GM13977 (cell line): ENCODE measurements around the gene GTF3A.

Experiments
- DNase-seq: peaks from one replicate; pipeline ENCODE4 v3.0.0; 2012; ENCODE audit warnings: low spot score
- CTCF ChIP-seq: IDR thresholded peaks from 2 replicates; pipeline ENCODE4 v1.5.1; 2012; ENCODE audit warnings: mild to moderate bottlenecking, control low read depth; ENCODE audit not compliant: insufficient read depth; ENCODE audit errors: extremely low read depth, missing control alignments
- in situ Hi-C: fragments of 300-500 bp; cut with MboI; formaldehyde crosslinking; loops from one replicate; pipeline ENCODE4 v1.12.0; 2022; ENCODE audit warnings: low sequenced_read_pairs, low pct_unique_long_range_greater_than_20kb, mixed read lengths, inconsistent platforms; ENCODE audit not compliant: unreplicated experiment

Gene GTF3A

DNA sequence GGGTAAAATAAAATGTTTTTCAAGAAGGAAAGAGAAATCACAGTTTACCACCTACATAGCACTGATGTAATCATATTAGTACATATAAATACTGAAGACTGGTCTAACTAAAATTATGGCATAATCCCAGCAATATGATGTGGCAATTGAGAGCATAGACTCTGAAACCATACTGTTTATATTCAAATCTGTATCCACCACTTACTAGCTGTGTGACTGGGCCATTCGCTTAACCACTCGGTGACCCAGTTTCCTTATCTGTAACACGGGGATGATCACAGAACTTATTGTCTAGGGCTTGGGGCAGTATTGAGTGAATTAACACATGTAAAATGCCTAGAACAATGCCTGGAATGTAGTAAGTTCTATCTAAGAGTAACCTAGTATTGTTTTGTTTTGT, 13.1 kb upstream of the GTF3A start:
- no peak for DNase-seq
- in situ Hi-C loops: no loop called here
- TF ChIP-seq CTCF: no peak

DNA sequence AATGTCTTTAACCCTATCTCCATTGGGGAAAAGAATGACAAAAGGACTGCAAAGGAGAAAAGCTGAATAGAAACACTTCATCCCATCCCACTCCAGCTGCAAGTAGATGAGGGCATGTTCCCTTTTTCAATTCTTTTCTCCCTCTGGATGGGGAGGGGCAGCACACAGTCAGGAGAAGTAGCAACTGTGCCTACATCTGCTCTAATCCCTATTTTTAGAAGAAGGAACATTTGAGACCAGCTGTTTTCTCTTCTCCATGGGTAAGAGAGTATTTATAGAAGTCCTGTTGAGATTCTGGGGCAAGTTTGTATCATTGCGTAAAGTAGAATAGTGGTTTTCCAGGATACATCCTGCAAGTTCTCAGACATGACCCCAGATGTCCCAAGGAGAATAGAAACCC, 9.3 kb upstream of the GTF3A start:
- TF ChIP-seq CTCF: no peak
- in situ Hi-C loops: no loop called here
- no peak for DNase-seq

DNA sequence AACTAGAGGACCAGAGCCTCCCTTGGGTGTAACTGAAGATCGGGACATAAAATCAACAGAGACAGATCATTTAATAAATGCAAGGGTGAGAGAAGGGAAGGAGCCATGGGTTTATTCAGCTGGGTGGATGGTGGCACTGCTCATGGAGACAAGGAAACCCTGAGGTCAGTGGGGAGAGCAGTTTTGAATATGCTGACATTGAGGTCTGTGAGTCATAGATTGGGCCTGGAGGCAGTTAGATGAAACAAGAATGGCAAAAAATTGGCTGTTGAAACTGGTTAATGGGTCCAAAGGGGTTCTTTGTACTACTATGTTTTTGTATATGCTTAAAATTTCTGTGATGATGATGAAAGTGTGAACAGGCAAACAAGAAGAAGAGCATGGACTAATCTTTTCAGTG, 5.1 kb upstream of the GTF3A start:
- TF ChIP-seq CTCF: no peak
- in situ Hi-C loops: no loop called here

DNA sequence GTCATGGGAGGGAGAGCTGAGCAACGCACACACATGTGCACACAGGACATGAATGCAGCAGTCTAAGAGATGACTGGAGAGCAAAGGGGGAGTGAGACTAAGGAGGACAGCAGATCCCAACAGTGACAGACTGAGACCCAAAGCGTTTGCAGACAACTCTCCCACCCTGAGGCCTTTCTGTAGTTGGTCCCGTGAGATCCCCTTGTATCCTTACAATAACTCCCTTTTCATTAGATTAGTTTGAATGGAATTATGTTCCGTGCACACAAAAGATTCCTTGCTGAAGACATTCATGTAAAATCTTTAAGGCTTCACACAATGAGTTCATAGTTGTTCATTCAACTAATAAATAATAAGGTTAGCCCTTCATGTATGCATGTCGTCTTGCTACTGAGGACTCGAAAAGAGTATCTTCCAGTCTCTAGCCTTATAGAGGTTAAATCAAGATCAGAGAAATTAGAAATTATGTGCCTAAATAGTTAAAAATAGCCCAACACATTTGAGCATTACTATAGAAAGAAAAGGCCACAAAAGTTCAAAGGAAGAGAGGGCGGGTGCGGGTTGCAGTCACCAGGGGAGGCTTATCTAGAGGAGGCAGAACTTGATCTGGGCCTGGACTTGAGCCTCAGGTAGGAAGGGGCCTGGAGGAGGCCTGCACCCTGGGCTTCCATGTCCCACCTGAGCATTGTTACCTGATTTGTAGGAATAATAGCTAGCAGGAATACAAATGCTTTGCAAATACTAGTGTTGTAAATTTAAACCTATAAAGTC, 3.1 kb upstream of the GTF3A start:
- DNase-seq: no peak
- no peak for TF ChIP-seq CTCF
- in situ Hi-C loops: no loop called here

More for the DNA sequence above, 5.1 kb upstream of the GTF3A start:
- DNase-seq: no peak

DNA sequence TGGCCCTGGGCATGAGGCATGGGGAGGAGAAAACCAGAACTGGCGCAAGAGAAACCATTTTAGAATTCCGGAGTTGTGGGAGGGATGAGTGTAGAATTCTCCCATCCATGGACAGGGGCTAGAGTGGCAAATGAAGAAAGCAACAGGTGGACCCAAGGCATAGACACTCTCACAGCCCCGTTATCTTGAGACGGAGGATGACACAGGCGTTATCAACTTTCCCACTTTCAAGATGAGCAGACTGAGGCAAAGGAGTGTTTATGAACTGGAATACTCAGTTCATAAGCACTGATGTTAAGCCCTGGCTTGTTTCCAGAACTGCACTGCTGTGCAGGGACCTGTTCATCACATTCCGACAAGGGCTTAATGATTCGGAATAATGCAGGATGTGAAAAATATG, 1.1 kb upstream of the GTF3A start:
- TF ChIP-seq CTCF: no peak
- DNase-seq: peak; percentile 25
- in situ Hi-C loops: no loop called here

- no peak for DNase-seq
- TF ChIP-seq CTCF: no peak
- in situ Hi-C loops: no loop called here
Measured at GRCh38 chr13:27425158-27425917, 919 bp downstream of the GTF3A start.
